ENCODE results near the gene TMEM63C.

DNA sequence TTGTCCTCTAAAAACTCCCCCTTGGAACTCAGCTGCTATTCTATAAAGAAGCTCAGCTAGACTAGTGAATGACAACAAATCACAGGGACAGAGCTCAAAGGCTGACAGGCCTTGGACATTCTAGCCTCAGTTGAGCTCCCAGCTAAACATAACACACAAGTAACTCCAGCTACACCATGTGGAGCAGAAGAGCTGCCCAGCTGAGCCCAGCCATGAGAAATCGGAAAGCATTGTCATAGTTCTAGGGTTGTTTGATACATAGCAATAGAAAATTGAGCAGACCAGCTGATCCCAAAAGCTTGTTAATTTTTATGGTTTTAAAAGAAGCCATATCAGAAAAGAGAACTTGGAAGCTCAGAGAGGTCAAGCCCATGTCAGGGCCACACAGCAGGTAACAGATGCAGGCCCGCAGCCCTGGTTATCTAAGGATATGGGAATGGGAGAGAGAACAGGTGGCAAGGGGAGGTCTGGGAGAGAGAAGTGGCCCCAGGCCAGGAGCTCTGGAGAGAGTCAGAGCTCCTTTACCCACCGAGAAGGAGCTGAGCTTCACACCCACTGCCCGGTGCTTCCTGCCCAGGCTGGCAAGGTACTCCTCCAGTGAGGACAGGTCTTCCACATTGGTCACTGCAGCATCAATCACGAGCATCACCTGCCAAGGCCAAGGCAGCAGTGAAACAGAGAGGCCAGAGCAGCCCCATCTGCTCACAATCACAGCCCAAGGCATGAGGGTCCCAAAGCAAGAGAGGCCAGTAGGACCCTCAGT is 86.5 kb downstream of the TMEM63C start:
- TF ChIP-seq FOXM1 (IDR thresholded peaks at IDR 0.05; ENCODE audit: borderline replicate concordance) (no peak), ZNF384 (IDR thresholded peaks at IDR 0.05) (no peak), NFRKB (IDR thresholded peaks at IDR 0.05) (no peak), SP1 (IDR thresholded peaks at IDR 0.05) (no peak), CTBP1 (IDR thresholded peaks at IDR 0.05; ENCODE audit: borderline replicate concordance) (no peak)
